Activated naive CD8-positive, alpha-beta T cell (primary cell): ENCODE data around the gene RTCB.
"Not testable (repeated sequence)": the region's sequence is repeated elsewhere in the genome, so short reads cannot be mapped to it uniquely, and the experiment has no call there.

Source experiments
- H3K27ac Mint-ChIP-seq: one replicate; pipeline ENCODE4 v1.8.0; 2021; ENCODE audit warnings: mixed read lengths
- H3K27me3 Mint-ChIP-seq: one replicate; pipeline ENCODE4 v1.8.0; 2021; ENCODE audit warnings: mixed read lengths
- H3K36me3 Mint-ChIP-seq: one replicate; pipeline ENCODE4 v1.8.0; 2021; ENCODE audit warnings: mixed read lengths
- H3K4me1 Mint-ChIP-seq: one replicate; pipeline ENCODE4 v1.8.0; 2021; ENCODE audit warnings: low read depth, mixed read lengths
- H3K4me3 Mint-ChIP-seq: one replicate; pipeline ENCODE4 v1.8.0; 2021; ENCODE audit warnings: mild to moderate bottlenecking, mixed read lengths
- H3K9me3 Mint-ChIP-seq: one replicate; pipeline ENCODE4 v1.8.0; 2021; ENCODE audit warnings: low read depth, mixed read lengths

Gene RTCB

DNA sequence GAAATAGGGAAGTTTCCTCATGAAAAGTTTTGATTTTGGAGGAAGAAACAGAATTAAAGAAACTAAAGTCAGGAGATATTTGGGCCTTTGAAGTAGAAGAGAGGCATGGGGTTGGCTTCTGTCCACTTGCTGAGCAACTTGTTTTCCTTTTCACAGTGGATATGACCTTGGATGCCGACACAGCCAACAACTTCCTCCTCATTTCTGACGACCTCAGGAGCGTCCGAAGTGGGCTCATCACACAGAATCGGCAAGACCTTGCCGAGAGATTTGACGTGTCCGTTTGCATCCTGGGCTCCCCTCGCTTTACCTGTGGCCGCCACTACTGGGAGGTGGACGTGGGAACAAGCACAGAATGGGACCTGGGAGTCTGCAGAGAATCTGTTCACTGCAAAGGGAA lies 52.0 kb downstream of the RTCB start:
- H3K9me3 Mint-ChIP-seq, H3K27me3 Mint-ChIP-seq, H3K4me3 Mint-ChIP-seq, H3K36me3 Mint-ChIP-seq, H3K27ac Mint-ChIP-seq, H3K4me1 Mint-ChIP-seq: not testable (repeated sequence)

DNA sequence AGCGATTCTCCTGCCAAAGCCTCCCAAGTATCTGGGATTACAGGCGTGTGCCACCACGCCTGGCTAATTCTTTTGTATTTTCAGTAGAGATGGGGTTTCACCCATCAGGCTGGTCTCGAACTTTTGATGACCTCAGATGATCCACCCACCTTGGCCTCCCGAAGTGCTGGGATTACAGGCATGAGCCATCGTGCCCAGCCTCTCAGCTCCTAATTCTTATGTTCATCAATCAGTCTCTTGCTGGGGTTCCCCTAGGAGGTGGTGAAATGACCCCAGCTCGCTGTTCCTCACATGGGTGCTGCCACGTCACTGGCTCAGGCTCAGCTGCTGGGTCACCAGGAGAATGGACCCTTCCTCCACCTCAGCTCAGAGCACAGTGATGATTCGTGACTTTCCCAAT lies 54.5 kb downstream of the RTCB start, which contains the start of gene RFPL3:
TSS of gene RFPL3 (plus strand) at position 301 of the 400 bp plus-strand sequence. CDS start 205 bp downstream, outside the sequence.
- not testable (repeated sequence) for H3K27ac Mint-ChIP-seq, H3K36me3 Mint-ChIP-seq, H3K4me1 Mint-ChIP-seq, H3K27me3 Mint-ChIP-seq, H3K9me3 Mint-ChIP-seq, H3K4me3 Mint-ChIP-seq

DNA sequence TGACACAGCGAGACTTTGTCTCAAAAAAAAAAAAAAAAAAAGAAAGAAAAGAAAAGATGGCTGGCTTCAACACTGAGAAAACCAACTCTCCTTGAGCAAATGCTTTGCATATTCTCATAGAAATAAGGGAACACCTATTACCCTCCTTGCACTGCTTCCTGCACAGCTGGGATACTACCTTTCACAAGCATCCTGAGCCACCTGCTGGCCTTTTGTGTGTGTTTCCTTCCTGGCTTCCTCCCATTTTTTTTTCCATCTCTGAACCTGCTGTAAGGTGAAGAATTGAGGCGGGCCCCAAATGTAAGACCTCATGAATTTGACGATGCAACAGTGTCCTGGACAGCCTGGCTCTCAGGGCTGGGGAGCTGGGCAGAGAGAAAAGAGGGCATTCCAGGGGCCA lies 56.3 kb downstream of the RTCB start:
- Mint-ChIP-seq H3K27ac (no peak overlapping the region), H3K27me3 (peaks cover 3% of the 10 kb centered on the region), H3K36me3 (peaks cover 6% of the 10 kb centered on the region), H3K4me3 (no peak overlapping the region), H3K4me1 (no peaks in the 10 kb centered on the region), H3K9me3 (no peaks in the 10 kb centered on the region)

DNA sequence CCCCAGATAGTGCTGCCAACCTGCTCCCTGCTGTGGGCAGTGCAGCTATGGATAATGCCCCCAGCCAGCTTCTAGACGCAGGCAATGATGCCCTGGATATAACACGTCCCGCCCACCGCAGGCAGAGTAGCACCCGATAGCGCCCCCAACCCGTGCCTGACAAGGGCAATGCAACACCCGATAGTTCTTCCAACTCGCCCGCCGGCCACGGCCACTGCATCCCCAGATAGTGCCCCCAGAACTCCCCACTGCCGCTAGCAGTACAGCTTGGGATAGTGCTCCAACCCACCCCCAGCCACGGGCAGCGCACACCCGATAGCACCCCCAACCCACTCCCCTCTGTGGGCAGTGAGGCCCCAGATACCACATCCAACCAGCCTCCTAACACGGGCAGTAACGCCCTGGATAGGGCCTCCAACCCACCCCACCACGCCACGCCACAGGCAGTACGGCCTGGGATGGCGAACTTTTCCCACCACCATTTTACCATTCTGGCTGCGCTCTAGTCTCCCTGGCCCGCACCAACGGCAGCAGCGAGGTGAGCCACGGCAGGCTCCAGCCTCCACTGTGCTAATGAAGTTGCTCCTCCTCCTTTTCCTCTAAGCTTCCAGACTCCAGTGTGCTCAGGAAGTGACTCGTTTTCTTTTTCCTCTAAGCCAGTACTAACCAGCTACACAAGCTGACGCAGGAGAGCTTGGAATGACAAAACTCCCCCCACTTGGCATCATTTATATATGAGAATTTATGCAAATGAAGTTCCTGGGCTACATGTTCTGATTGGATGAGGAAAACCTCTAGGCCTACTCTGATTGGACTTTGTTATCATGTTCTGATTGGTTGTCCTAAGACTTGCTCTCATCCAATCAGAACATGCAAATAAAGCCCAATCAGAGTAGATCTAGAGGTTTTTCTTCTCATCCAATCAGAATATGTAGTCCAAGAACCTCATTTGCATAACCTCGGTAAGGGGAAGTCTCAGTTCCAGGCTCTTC lies 57.4 kb downstream of the RTCB start:
- H3K36me3 Mint-ChIP-seq = peaks cover 3% of the 10 kb centered on the region
- no peaks in the 10 kb centered on the region for H3K4me1 Mint-ChIP-seq
- H3K27ac Mint-ChIP-seq = no peak overlapping the region
- no peaks in the 10 kb centered on the region for H3K9me3 Mint-ChIP-seq
- H3K27me3 Mint-ChIP-seq = peaks cover 3% of the 10 kb centered on the region
- H3K4me3 Mint-ChIP-seq = no peak overlapping the region

DNA sequence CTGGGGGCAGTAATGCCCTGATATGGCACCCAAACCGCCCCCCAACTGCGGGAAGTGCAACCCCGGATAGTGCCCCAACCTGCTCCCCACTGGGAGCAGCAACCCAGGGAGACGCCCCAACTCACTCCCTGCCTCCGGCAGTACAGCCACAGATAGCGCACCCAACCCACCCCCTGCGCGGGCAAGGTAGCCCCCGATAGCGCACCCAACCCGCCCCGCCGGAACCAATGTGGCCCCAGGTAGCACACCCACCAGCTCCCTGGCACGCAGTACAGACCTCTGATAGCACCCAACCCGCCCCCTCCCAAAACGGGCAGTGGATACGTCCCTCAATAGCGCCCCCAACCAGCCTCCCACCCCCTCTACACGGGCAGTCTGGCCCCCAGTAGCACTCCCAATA lies 58.2 kb downstream of the RTCB start:
- Mint-ChIP-seq H3K27me3 (peaks cover 3% of the 10 kb centered on the region), H3K27ac (no peak overlapping the region), H3K4me1 (no peaks in the 10 kb centered on the region), H3K9me3 (no peaks in the 10 kb centered on the region), H3K4me3 (no peak overlapping the region), H3K36me3 (no peaks in the 10 kb centered on the region)

DNA sequence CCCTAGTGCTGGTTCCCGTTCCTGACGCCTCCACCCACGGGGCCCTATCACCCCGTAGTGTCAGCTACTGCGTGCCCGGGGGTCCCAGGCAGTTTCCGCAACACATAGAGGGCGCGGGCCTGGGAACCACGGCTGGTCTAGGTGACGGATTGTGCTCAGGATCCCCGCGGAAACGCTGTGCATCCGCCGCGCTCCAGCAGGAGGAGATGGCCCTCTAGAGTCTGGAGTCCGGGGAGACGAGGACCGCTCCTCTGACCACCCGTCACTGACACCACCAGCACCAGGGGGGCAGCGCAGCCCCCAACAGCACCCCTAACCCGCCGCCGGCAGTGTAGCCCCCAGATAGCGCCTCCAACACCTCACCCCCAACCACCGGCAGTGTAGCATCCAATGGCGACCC lies 58.8 kb downstream of the RTCB start:
- Mint-ChIP-seq H3K27me3 (peaks cover 3% of the 10 kb centered on the region), H3K4me1 (no peaks in the 10 kb centered on the region), H3K36me3 (no peaks in the 10 kb centered on the region), H3K4me3 (no peak overlapping the region), H3K9me3 (no peaks in the 10 kb centered on the region), H3K27ac (no peak overlapping the region)

DNA sequence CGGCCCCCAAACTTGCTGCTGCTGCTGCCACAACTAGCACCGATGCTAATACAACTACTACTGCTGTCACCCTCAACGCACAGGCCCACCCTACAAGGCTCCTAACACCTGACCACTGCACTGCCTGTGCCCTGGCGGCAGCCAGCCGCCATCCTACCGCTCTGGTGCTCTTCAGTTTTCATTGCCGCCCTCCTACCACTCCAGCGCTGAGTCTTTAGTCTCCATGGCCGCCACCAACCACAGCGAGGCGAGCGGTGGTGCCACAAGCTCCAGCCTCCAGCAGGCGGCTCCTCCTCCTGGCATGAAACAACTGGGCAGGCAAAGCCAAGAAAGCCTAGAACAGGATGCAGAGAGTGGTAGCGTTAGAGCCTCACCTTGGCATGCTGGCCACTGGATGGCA lies 59.4 kb downstream of the RTCB start:
- no peaks in the 10 kb centered on the region for H3K4me1 Mint-ChIP-seq
- H3K4me3 Mint-ChIP-seq = no peak overlapping the region
- peaks cover 3% of the 10 kb centered on the region for H3K27me3 Mint-ChIP-seq
- H3K9me3 Mint-ChIP-seq = no peaks in the 10 kb centered on the region
- H3K27ac Mint-ChIP-seq = no peak overlapping the region
- no peaks in the 10 kb centered on the region for H3K36me3 Mint-ChIP-seq

DNA sequence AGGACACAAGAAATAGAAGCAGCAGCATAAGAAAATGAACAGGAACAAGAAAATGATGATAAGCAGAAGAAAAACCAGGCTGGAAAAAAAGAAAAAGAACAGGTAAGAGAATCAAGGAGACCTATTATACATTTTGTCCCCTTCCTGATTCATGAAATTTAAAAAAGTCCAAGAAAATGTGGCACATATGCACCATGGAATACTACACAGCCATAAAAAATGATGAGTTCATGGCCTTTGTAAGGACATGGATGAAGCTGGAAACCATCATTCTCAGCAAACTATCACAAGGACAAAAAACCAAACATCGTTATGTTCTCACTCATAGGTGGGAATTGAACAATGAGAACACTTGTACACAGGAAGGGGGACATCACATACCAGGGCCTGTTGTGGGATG lies 60.2 kb downstream of the RTCB start:
- not testable (repeated sequence) for H3K9me3 Mint-ChIP-seq, H3K36me3 Mint-ChIP-seq, H3K27me3 Mint-ChIP-seq, H3K4me3 Mint-ChIP-seq, H3K27ac Mint-ChIP-seq, H3K4me1 Mint-ChIP-seq

DNA sequence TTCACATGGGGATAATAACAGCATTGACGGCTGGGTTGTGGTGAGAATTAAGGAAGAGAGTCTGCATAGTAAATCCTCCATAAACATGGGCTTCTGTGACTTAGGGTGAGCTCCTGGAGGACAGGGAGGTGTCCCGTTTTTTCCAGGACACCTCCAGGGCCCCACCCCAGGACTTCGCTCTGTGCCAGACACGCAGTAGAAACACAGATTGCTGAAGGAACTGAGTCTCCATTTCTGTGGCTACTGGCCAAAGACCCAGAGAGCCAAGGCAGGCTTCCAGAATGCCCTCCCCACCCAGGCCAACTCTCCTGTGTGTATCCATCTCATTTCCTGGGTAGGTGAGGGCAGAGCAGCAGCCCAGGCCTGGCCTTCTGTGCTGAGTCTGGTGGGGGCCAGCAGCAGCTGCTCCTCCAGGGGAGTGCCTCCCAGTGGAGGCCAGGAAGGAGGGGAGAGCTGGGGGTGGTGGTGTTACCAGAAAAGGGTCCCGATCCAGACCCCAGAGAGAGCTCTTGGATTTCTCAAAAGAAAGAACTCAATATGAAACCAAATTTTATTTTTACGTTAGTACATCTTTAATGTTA lies 63.9 kb downstream of the RTCB start:
- H3K36me3 Mint-ChIP-seq = no peaks in the 10 kb centered on the region
- H3K4me3 Mint-ChIP-seq = no peak overlapping the region
- peaks cover 3% of the 10 kb centered on the region for H3K27me3 Mint-ChIP-seq

DNA sequence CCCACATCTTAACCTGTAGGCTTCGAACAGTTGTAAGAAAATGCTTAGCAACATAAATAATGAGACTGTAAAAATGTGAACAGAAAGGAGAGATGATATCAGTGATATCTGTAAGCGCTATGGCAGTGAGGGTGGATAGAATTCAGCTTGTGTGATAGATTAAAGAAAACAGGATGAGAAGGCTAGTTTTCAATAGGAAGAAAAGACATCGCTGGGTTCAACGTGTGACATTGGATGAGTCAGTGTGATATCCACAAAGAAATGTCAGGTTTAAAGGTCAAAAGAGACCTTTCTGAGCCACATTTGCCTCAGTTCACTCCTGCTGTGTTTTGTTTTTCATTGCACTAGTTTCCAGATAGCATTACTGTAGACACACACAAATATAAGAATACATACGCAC lies 68.1 kb downstream of the RTCB start:
- no peaks in the 10 kb centered on the region for H3K36me3 Mint-ChIP-seq
- H3K27me3 Mint-ChIP-seq = peaks cover 11% of the 10 kb centered on the region
- H3K9me3 Mint-ChIP-seq = no peaks in the 10 kb centered on the region
- H3K4me3 Mint-ChIP-seq = no peak overlapping the region
- H3K4me1 Mint-ChIP-seq = no peaks in the 10 kb centered on the region
- no peak overlapping the region for H3K27ac Mint-ChIP-seq

More for the DNA sequence above, 63.9 kb downstream of the RTCB start:
- no peak overlapping the region for H3K27ac Mint-ChIP-seq
- no peaks in the 10 kb centered on the region for H3K9me3 Mint-ChIP-seq
- H3K4me1 Mint-ChIP-seq = no peaks in the 10 kb centered on the region

DNA sequence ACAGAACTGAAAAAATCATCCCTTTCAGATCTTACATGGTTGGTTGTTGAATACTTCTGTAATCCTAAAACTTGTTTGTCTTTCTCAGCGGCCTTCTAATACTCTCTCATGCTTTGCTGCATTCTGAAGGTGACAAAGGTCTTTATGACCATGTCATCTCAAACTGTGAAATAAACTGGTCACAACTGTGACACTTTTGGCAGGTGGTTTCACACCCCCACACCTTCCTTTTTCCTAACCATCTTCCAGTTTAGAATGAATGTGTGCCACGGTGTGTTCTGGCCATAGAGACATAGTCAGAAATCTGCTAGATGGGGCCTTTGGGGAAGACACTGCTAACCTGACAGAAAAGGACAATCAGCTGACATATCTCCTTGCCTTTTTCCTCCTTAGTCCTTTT lies 69.1 kb downstream of the RTCB start:
- Mint-ChIP-seq H3K27ac (no peak overlapping the region), H3K27me3 (peaks cover 13% of the 10 kb centered on the region), H3K4me1 (no peaks in the 10 kb centered on the region), H3K4me3 (no peak overlapping the region), H3K9me3 (no peaks in the 10 kb centered on the region), H3K36me3 (no peaks in the 10 kb centered on the region)

DNA sequence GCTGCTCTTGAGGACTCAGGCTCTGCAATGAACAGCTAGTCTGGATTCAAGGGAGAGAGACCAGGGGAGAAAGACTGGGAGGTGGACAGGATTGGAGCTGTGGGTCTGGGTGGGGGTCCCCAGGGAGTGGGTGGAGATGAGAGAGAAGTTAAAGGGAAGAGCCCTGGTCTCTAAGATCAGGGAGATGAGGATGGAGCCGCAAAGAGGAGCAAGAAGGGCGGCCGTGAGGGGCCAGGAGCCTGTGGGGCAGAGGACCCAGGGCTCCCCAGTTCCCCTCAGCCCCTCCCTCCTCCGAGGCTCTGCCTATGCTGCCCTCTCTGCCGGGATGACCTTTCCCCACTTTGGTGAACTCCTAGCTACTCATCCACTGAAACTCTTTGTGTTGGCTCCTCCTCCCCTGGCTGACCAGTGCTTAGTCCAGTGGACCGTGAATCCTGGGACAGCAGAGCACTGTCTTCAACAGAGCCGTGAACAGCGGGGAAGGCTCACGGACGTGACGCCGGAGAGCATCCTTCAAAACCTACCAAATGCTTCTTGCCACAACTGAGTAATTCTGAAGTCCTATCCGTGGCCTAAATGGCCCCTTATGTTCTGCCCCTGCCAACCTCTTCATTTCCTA lies 70.8 kb downstream of the RTCB start:
- no peaks in the 10 kb centered on the region for H3K36me3 Mint-ChIP-seq
- H3K4me3 Mint-ChIP-seq = no peak overlapping the region
- peaks cover 14% of the 10 kb centered on the region for H3K27me3 Mint-ChIP-seq
- H3K27ac Mint-ChIP-seq = no peak overlapping the region
- H3K9me3 Mint-ChIP-seq = no peaks in the 10 kb centered on the region
- H3K4me1 Mint-ChIP-seq = no peaks in the 10 kb centered on the region

DNA sequence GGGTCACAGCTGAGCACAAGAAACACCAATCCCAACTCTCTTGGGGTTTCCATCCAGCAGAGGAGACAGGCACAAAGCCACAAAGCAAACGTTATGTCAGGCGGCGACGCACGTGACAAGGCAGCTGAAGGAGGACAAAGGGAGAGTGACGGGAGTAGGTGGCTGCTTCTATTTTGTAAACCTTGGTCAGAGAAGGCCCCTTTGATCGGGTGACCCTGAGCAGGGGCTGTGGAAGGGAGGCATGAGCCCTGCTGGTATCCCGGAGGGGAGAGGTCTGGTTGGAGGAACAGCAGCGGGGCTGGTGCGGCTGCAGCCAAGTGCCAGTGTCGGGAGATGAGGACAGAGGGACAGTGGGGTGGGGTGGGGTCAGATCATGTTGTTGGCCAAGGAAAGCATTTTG lies 71.6 kb downstream of the RTCB start:
- Mint-ChIP-seq H3K36me3 (no peaks in the 10 kb centered on the region), H3K4me3 (no peak overlapping the region), H3K4me1 (no peaks in the 10 kb centered on the region), H3K27ac (no peak overlapping the region), H3K27me3 (peaks cover 14% of the 10 kb centered on the region), H3K9me3 (no peaks in the 10 kb centered on the region)

DNA sequence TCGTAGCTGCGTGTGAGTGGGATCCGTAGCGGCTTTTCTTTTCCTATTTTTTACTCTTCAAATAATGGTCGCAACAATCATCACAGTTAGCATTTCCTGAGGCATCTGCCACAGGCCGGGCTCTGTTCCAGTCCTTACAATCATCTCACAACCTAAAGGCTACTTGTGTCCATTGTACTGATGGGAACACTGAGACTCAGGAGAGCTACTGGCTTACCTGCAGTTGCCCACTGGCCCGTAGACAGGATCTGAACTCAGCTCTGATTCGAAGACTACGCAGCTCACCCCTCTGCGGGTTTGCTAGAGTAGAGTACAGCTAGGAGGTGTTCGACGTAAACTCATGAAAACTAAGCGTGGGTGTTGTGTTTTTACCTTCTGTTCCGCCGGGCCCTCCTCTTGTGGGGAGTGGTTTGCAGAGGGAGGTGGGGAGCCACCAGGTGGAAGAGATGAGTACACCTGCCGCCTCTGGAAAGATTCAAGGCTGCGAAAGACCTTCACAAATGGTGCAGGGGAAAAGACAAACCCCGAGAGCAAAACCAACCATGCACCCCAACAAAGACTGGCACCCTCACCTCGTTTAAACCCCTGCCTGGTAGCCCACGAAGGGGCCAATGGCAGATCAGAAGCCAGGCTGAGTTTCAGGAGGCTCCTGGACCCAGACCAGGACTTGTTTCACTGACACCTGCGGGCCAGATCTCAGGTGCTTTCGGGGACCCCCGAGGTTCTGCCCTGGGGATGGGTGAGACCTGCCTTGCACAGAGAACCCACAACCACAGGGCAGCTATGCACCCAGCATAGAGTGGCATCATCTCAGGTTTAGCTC lies 72.6 kb downstream of the RTCB start:
- no peak overlapping the region for H3K27ac Mint-ChIP-seq
- no peaks in the 10 kb centered on the region for H3K36me3 Mint-ChIP-seq
- no peaks in the 10 kb centered on the region for H3K4me1 Mint-ChIP-seq
- peaks cover 18% of the 10 kb centered on the region for H3K27me3 Mint-ChIP-seq
- H3K9me3 Mint-ChIP-seq = no peaks in the 10 kb centered on the region
- H3K4me3 Mint-ChIP-seq = no peak overlapping the region

DNA sequence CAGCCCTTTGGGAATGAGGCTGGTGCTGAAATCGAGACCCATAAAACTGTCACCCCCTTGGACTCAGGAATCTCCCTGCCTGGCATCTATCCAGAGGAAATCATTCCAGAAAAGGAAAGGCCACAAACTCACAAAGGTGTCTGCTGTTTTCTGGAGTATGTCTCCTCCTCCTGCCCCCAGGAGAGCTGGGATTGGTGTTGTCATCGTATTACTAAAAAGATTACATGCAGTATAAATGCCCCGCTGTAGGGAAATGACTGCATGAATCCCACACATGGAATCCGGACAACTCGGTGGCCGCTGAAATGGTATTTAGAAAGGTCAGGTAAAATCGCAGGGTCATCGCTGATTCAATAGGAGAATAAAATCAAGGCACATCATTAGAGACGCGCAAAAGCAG lies 73.3 kb downstream of the RTCB start:
- no peak overlapping the region for H3K4me3 Mint-ChIP-seq
- no peak overlapping the region for H3K27ac Mint-ChIP-seq
- H3K27me3 Mint-ChIP-seq = peaks cover 18% of the 10 kb centered on the region
- no peaks in the 10 kb centered on the region for H3K36me3 Mint-ChIP-seq
- H3K9me3 Mint-ChIP-seq = no peaks in the 10 kb centered on the region
- no peaks in the 10 kb centered on the region for H3K4me1 Mint-ChIP-seq
